Liver (tissue), 9 donors: Measurements from ENCODE around the gene XYLT1. TPM values are rescaled to one million over a fixed set of nuclear protein-coding genes. Genes with fewer than 3 reads are reported as not detected.

ENCODE experiments used
- DNase-seq: peaks from one replicate; pipeline ENCODE4 v3.0.0-alpha.2; 2017; ENCODE audit warnings: low spot score
- H3K27ac ChIP-seq, 2 donors: one replicate each; pipeline ENCODE4 v1.7.0; 2013; ENCODE audit warnings: inconsistent platforms in 2 of 2, low read length in 2 of 2, control low read depth in 1 of 2, low read depth in 1 of 2, mild to moderate bottlenecking in 1 of 2
- H3K27me3 ChIP-seq, 4 donors: one replicate each; pipeline versions ENCODE4 v1.6.1 to v1.7.0; 2013; ENCODE audit warnings: low read length in 3 of 4, inconsistent platforms in 1 of 4, mild to moderate bottlenecking in 1 of 4, moderate library complexity in 1 of 4; ENCODE audit not compliant: control insufficient read depth in 4 of 4, insufficient read depth in 4 of 4
- H3K36me3 ChIP-seq, 4 donors: one replicate each; pipeline versions ENCODE4 v1.6.1 to v1.7.0; 2013; ENCODE audit warnings: low read length in 3 of 4, mild to moderate bottlenecking in 3 of 4, low read depth in 1 of 4, moderate library complexity in 1 of 4; ENCODE audit not compliant: control insufficient read depth in 4 of 4, insufficient read depth in 3 of 4
- H3K4me1 ChIP-seq, 4 donors: one replicate each; pipeline versions ENCODE4 v1.6.1 to v1.7.0; 2013; ENCODE audit warnings: low read length in 3 of 4, mild to moderate bottlenecking in 3 of 4, moderate library complexity in 1 of 4; ENCODE audit not compliant: control insufficient read depth in 4 of 4, insufficient read depth in 4 of 4
- H3K4me3 ChIP-seq, 3 donors: one replicate each; pipeline versions ENCODE4 v1.6.1 to v1.7.0; 2013; ENCODE audit warnings: low read length in 3 of 3, control low read depth in 1 of 3, low read depth in 1 of 3, mild to moderate bottlenecking in 1 of 3
- H3K9ac ChIP-seq, 2 donors: one replicate each; pipeline ENCODE4 v1.7.0; 2013; ENCODE audit warnings: low read length in 2 of 2, mild to moderate bottlenecking in 2 of 2, moderate library complexity in 2 of 2, control low read depth in 1 of 2, low read depth in 1 of 2
- H3K9me3 ChIP-seq, 4 donors: one replicate each; pipeline versions ENCODE4 v1.6.1 to v1.7.0; 2013; ENCODE audit warnings: low read length in 3 of 4; ENCODE audit not compliant: control insufficient read depth in 4 of 4
- ATF3 ChIP-seq: IDR thresholded peaks from 2 replicates; pipeline ENCODE4 v1.6.1; 2016; ENCODE audit warnings: antibody characterized with exemption
- CTCF ChIP-seq: fragments of 150-350 bp; IDR thresholded peaks from 2 replicates; pipeline ENCODE4 v1.5.1; 2017; ENCODE audit warnings: improper control_type of control experiment, low read depth, low read length; ENCODE audit not compliant: missing input control
- GABPA ChIP-seq, 2 donors: IDR thresholded peaks in 1 of 2; conservative IDR thresholded peaks in 1 of 2; 2 replicates each; pipeline ENCODE4 v1.6.1; 2016; ENCODE audit warnings: antibody characterized with exemption in 2 of 2, mild to moderate bottlenecking in 1 of 2, moderate library complexity in 1 of 2
- HNF4A ChIP-seq, 2 donors: conservative IDR thresholded peaks; 2 replicates each; pipeline ENCODE4 v1.6.1; 2016; ENCODE audit warnings: antibody characterized with exemption in 2 of 2, mild to moderate bottlenecking in 2 of 2
- HNF4G ChIP-seq: IDR thresholded peaks from 2 replicates; pipeline ENCODE4 v1.6.1; 2016; ENCODE audit warnings: antibody characterized with exemption
- MAX ChIP-seq: IDR thresholded peaks from 2 replicates; pipeline ENCODE4 v1.6.1; 2016; ENCODE audit warnings: antibody characterized with exemption
- NR2F2 ChIP-seq: IDR thresholded peaks from 2 replicates; pipeline ENCODE4 v1.6.1; 2016; ENCODE audit warnings: antibody characterized with exemption
- REST ChIP-seq: IDR thresholded peaks from 2 replicates; pipeline ENCODE4 v1.6.1; 2016; ENCODE audit warnings: antibody characterized with exemption, mild to moderate bottlenecking
- RXRA ChIP-seq, 2 donors: IDR thresholded peaks; 2 replicates each; pipeline ENCODE4 v1.6.1; 2017 to 2018; ENCODE audit warnings: antibody characterized with exemption in 2 of 2, mild to moderate bottlenecking in 1 of 2
- SP1 ChIP-seq: IDR thresholded peaks from 2 replicates; pipeline ENCODE4 v1.6.1; 2018; ENCODE audit warnings: antibody characterized with exemption, mild to moderate bottlenecking
- TAF1 ChIP-seq: conservative IDR thresholded peaks from 2 replicates; pipeline ENCODE4 v1.6.1; 2016; ENCODE audit warnings: antibody characterized with exemption, mild to moderate bottlenecking
- ZBTB33 ChIP-seq: IDR thresholded peaks from 2 replicates; pipeline ENCODE4 v1.6.1; 2016; ENCODE audit warnings: antibody characterized with exemption
- WGBS: extraction: QIAGEN DNeasy Blood & Tissue Kit; methylation state at CpG from one replicate; pipeline ENCODE4 v1.1.7; 2013; 5-methylcytosine and 5-hydroxymethylcytosine counted together
- polyA plus RNA-seq, 2 donors: library from polyadenylated mRNA; stranded (reverse) in 1 of 2; unstranded in 1 of 2; fragments of 200-250 nt in 1 of 2; fragments of >200 nt in 1 of 2; fragmentation: Nextera tagmentation in 1 of 2; extraction: Ambion mirVana in 1 of 2; gene quantifications; one replicate each; pipeline versions ENCODE4 v1.2.1 to v1.2.3, GENCODE V29; 2013 to 2015
- total RNA-seq, 2 donors: library from RNA; depleted of rRNA; stranded (reverse); fragments of >200 nt; gene quantifications; one replicate each; pipeline ENCODE4 v1.2.3, GENCODE V29; 2014
- donor health status: healthy.
- donor health status: healthy.
- donor health status: healthy.
- donor health status: healthy.
- donor health status: healthy.

The XYLT1 gene
- total and polyA plus RNA-seq, 4 donors = 0.25 to 2.3 (median 0.53) TPM

- no peak for TF ChIP-seq CTCF
- TF ChIP-seq SP1 = no peak
These were observed 112.4 kb downstream of the XYLT1 start (continued) for GRCh38 chr16:17358355-17358754.

GRCh38 chr16:17357307-17358062, 113.3 kb downstream of the XYLT1 start:
- WGBS = 90% methylated on average over 13 of the region's 13 CpGs
- TF ChIP-seq TAF1 (no peak), NR2F2 (no peak), MAX (no peak), GABPA (IDR thresholded peaks at IDR 0.05 in 1 of 2, conservative IDR thresholded peaks at IDR 0.05 in 1 of 2) (no peak), RXRA (IDR thresholded peaks at IDR 0.05) (no peak), SP1 (no peak), ZBTB33 (no peak), REST (no peak), ATF3 (no peak), HNF4G (no peak), HNF4A (conservative IDR thresholded peaks at IDR 0.05) (no peak)
- Histone ChIP-seq H3K27ac (no peak overlapping the region), H3K9ac (no peak overlapping the region), H3K9me3 (no peaks in the 10 kb centered on the region), H3K4me3 (no peak overlapping the region), H3K27me3 (peaks cover 0 to 2% (median 0%) of the 10 kb centered on the region in 4 donors), H3K4me1 (no peaks in the 10 kb centered on the region), H3K36me3 (no peaks in the 10 kb centered on the region)
- no peak for DNase-seq
